CD4-positive, alpha-beta T cell treated with Interferon gamma for 1 hour (primary cell): ENCODE measurements around the gene CELF2.

Source experiments
- DNase-seq: peaks from one replicate; pipeline ENCODE4 v3.0.0-alpha.2; 2020

Gene CELF2

GRCh38 chr10:11311027-11311426 is 293.4 kb downstream of the CELF2 start:
- no peak for DNase-seq

- no peak for DNase-seq
Measured at GRCh38 chr10:11313463-11313862, 295.8 kb downstream of the CELF2 start.

GRCh38 chr10:11317936-11318670 is 300.4 kb downstream of the CELF2 start:
- no peak for DNase-seq

GRCh38 chr10:11318826-11319598 is 301.3 kb downstream of the CELF2 start:
- no peak for DNase-seq

GRCh38 chr10:11319990-11320602 is 302.4 kb downstream of the CELF2 start:
- DNase-seq: no peak

GRCh38 chr10:11320809-11321520 is 303.3 kb downstream of the CELF2 start:
- DNase-seq: no peak

GRCh38 chr10:11322698-11323097 is 305.0 kb downstream of the CELF2 start:
- DNase-seq: no peak

- DNase-seq: no peak
Measured at GRCh38 chr10:11324761-11325321, 307.2 kb downstream of the CELF2 start.

GRCh38 chr10:11325817-11326216 is 308.1 kb downstream of the CELF2 start:
- DNase-seq: no peak

- DNase-seq: no peak
Measured at GRCh38 chr10:11326241-11326640, 308.6 kb downstream of the CELF2 start.

- DNase-seq: no peak
Measured at GRCh38 chr10:11326913-11327616, 309.4 kb downstream of the CELF2 start.

GRCh38 chr10:11328264-11329061 is 310.8 kb downstream of the CELF2 start:
- no peak for DNase-seq

GRCh38 chr10:11329062-11329673 is 311.5 kb downstream of the CELF2 start:
- no peak for DNase-seq

- no peak for DNase-seq
Measured at GRCh38 chr10:11330383-11331045, 312.8 kb downstream of the CELF2 start.

GRCh38 chr10:11331046-11331577 is 313.4 kb downstream of the CELF2 start:
- no peak for DNase-seq

- no peak for DNase-seq
Measured at GRCh38 chr10:11331726-11332125, 314.1 kb downstream of the CELF2 start.

GRCh38 chr10:11332846-11333245 is 315.2 kb downstream of the CELF2 start:
- DNase-seq: no peak

- no peak for DNase-seq
Measured at GRCh38 chr10:11334436-11334835, 316.8 kb downstream of the CELF2 start.

GRCh38 chr10:11335167-11335652 is 317.5 kb downstream of the CELF2 start:
- peak; percentile 25 for DNase-seq

- no peak for DNase-seq
Measured at GRCh38 chr10:11335881-11336430, 318.3 kb downstream of the CELF2 start.
